Natural killer cell (primary cell): Measurements from ENCODE around the gene TRAF3IP1. TPM values are rescaled to one million over a fixed set of nuclear protein-coding genes. Genes with fewer than 3 reads are reported as not detected.

ENCODE experiments used
- ATAC-seq, 3 donors: fragments of 150-1000 bp in 2 of 3; fragments of 200-7000 bp in 1 of 3; cut with Tn5 transposase; 1 replicate in 1 of 3; 2 replicates in 2 of 3; pipeline ENCODE4 v1.10.0; 2021; ENCODE audit warnings: mild to moderate bottlenecking in 2 of 3, moderate library complexity in 2 of 3
- DNase-seq, 2 donors: peaks; one replicate each; pipeline versions ENCODE4 v3.0.0 to v3.0.0-alpha.2; 2013 to 2021; ENCODE audit warnings: mixed read lengths in 1 of 2
- H3K27ac ChIP-seq: one replicate; pipeline ENCODE4 v1.5.1; 2013; ENCODE audit warnings: mild to moderate bottlenecking, low read length
- H3K27me3 ChIP-seq: one replicate; pipeline ENCODE4 v1.6.1; 2013; ENCODE audit warnings: low read length; ENCODE audit not compliant: control insufficient read depth, insufficient read depth
- H3K36me3 ChIP-seq: one replicate; pipeline ENCODE4 v1.6.1; 2013; ENCODE audit warnings: low read length; ENCODE audit not compliant: control insufficient read depth, insufficient read depth
- H3K4me1 ChIP-seq: one replicate; pipeline ENCODE4 v1.6.1; 2013; ENCODE audit warnings: low read length; ENCODE audit not compliant: control insufficient read depth, insufficient read depth
- H3K4me3 ChIP-seq: one replicate; pipeline ENCODE4 v1.5.1; 2013; ENCODE audit warnings: low read length
- H3K9me3 ChIP-seq: one replicate; pipeline ENCODE4 v1.6.1; 2013; ENCODE audit warnings: low read length; ENCODE audit not compliant: control insufficient read depth, insufficient read depth
- H3K27ac Mint-ChIP-seq, 2 donors: one replicate each; pipeline ENCODE4 v1.8.0; 2022; ENCODE audit warnings: mild to moderate bottlenecking in 2 of 2, mixed read lengths in 2 of 2, moderate library complexity in 1 of 2
- H3K27me3 Mint-ChIP-seq, 2 donors: one replicate each; pipeline ENCODE4 v1.8.0; 2022; ENCODE audit warnings: low read depth in 2 of 2, mixed read lengths in 2 of 2
- H3K36me3 Mint-ChIP-seq: one replicate; pipeline ENCODE4 v1.8.0; 2022; ENCODE audit warnings: mixed read lengths
- H3K4me1 Mint-ChIP-seq, 2 donors: one replicate each; pipeline ENCODE4 v1.8.0; 2022; ENCODE audit warnings: mixed read lengths in 2 of 2
- H3K4me3 Mint-ChIP-seq: one replicate; pipeline ENCODE4 v1.8.0; 2022; ENCODE audit warnings: mild to moderate bottlenecking, moderate library complexity, mixed read lengths
- H3K9me3 Mint-ChIP-seq, 2 donors: one replicate each; pipeline ENCODE4 v1.8.0; 2022; ENCODE audit warnings: mixed read lengths in 2 of 2
- WGBS: methylation state at CpG from one replicate; pipeline ENCODE4 v1.1.7; 2013; ENCODE audit warnings: missing lambda C conversion rate; ENCODE audit not compliant: insufficient coverage; 5-methylcytosine and 5-hydroxymethylcytosine counted together
- intact Hi-C: fragments of 100-400 bp; cut with micrococcal nuclease; formaldehyde crosslinking; loops from one replicate; pipeline ENCODE4 v1.14.2; 2022
- total RNA-seq, 4 donors: library from RNA; stranded (reverse); fragments of 120-200 nt in 1 of 4; gene quantifications; one replicate each; pipeline versions ENCODE4 v1.2.3 to v1.2.4, GENCODE V29; 2013 to 2022
- TF ChIP-seq, protein P1 (sequence below): fragments of 200-600 bp; IDR thresholded peaks from one replicate; pipeline ENCODE4 v1.8.0; 2022; ENCODE audit warnings: antibody characterized with exemption

TRAF3IP1 gene
- total RNA-seq, 3 donors from 2014 or later (not counting 1 experiment from before 2014, with no cell fraction given), result 9.7 to 11.9 (median 11.3) TPM

DNA sequence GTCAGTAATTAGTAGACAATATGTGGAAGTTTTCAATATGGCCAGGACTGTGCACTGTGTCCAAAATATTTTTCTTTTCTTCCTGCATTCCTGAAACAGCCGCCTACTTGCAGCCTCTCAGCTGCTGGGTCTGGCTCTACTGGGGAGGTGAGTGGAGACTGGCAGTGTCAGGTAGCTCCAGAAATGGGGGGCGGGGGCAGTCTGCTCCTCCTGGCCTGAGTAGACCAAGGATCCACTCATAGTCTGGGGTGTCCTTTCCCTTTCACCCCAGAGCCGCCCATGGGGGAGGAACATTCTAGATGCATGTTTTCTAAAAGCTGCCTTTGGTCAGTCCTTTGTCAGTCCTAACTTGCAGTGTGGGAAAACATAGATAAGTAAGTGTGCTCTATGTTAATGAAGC, 23.7 kb downstream of the TRAF3IP1 start:
- H3K4me3 Mint-ChIP-seq, result no peak overlapping the region
- no peak overlapping the region for H3K4me3 ChIP-seq
- H3K36me3 ChIP-seq, result no peaks in the 10 kb centered on the region
- intact Hi-C loops, result no loop called here
- ATAC-seq, result no peak
- H3K4me1 Mint-ChIP-seq, result no peaks in the 10 kb centered on the region
- no peak overlapping the region for H3K27ac ChIP-seq
- no peaks in the 10 kb centered on the region for H3K36me3 Mint-ChIP-seq
- WGBS, result 87% methylated on average over 3 of the region's 3 CpGs
- H3K4me1 ChIP-seq, result peaks cover 5% of the 10 kb centered on the region
- H3K27ac Mint-ChIP-seq, result no peak overlapping the region
- TF ChIP-seq, protein P1, sequence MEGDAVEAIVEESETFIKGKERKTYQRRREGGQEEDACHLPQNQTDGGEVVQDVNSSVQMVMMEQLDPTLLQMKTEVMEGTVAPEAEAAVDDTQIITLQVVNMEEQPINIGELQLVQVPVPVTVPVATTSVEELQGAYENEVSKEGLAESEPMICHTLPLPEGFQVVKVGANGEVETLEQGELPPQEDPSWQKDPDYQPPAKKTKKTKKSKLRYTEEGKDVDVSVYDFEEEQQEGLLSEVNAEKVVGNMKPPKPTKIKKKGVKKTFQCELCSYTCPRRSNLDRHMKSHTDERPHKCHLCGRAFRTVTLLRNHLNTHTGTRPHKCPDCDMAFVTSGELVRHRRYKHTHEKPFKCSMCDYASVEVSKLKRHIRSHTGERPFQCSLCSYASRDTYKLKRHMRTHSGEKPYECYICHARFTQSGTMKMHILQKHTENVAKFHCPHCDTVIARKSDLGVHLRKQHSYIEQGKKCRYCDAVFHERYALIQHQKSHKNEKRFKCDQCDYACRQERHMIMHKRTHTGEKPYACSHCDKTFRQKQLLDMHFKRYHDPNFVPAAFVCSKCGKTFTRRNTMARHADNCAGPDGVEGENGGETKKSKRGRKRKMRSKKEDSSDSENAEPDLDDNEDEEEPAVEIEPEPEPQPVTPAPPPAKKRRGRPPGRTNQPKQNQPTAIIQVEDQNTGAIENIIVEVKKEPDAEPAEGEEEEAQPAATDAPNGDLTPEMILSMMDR, result no peak
- H3K27me3 ChIP-seq, result no peaks in the 10 kb centered on the region
- H3K9me3 Mint-ChIP-seq, result no peaks in the 10 kb centered on the region
- no peaks in the 10 kb centered on the region for H3K27me3 Mint-ChIP-seq
- DNase-seq, result no peak
- H3K9me3 ChIP-seq, result no peaks in the 10 kb centered on the region

DNA sequence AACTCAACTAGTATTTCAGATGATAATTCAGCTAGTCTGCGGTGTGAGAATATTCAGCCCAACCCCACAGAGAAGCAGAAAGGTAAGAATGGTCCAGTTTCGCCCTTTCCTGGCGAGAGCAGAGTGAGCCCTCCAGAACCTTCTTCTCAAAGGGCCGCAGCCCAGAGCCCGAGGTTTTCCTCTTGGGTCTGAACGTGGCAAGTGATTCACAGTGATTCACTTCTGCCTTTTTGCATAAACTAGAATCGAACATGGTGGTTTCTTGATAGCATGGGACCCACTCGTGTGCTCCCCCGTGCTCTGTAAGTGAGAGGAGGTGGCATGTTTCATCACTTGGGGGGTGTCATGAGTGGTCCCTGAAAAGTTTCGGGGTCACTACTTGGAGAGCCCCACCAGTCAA, 24.2 kb downstream of the TRAF3IP1 start:
- no peak overlapping the region for H3K4me3 ChIP-seq
- WGBS, result 84% methylated on average over 10 of the region's 10 CpGs
- no peak for ATAC-seq
- no peaks in the 10 kb centered on the region for H3K27me3 Mint-ChIP-seq
- H3K9me3 ChIP-seq, result no peaks in the 10 kb centered on the region
- H3K27ac Mint-ChIP-seq, result no peak overlapping the region
- intact Hi-C loops, result no loop called here
- no peaks in the 10 kb centered on the region for H3K27me3 ChIP-seq
- no peak for DNase-seq
- H3K9me3 Mint-ChIP-seq, result no peaks in the 10 kb centered on the region
- no peak overlapping the region for H3K4me3 Mint-ChIP-seq
- peaks cover 4% of the 10 kb centered on the region for H3K36me3 ChIP-seq
- TF ChIP-seq, protein P1, result no peak
- peaks cover 1% of the 10 kb centered on the region for H3K4me1 ChIP-seq
- no peak overlapping the region for H3K27ac ChIP-seq
- H3K4me1 Mint-ChIP-seq, result no peaks in the 10 kb centered on the region
- no peaks in the 10 kb centered on the region for H3K36me3 Mint-ChIP-seq

DNA sequence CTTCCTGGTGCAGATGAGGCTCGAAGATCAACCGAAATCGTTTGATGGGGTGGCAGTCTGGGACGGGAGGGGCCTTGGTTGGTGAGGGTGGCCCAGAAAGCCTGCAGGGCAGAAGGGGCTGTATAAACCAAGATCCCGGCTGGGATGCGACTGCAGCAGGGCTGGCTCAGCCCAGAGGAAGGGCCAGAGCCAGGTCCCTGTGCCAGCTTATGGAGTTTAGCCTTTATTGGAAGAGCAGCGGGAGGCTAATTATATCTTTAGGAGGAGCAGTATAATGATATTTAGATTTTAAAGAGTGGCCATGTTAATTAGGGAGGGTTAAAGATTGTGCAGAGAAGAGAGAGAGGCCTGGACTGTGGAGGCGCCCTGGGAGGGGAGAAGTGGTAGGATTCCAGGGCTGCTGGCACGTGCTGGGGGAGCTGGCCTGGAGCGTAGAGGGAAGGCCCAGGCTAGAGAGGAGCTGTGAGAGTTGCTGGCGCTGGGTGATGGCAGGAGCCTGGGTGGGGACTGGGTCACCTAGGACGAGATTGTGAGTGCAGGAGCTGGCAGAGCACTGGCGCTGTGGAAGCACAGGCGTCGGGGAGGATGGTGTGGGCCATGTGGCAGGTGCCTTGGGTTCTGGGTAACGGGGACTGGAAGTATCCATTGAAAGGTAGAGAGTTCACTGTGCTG, 25.1 kb downstream of the TRAF3IP1 start:
- Mint-ChIP-seq H3K27ac (no peak overlapping the region), H3K9me3 (no peaks in the 10 kb centered on the region), H3K36me3 (no peaks in the 10 kb centered on the region), H3K4me1 (no peaks in the 10 kb centered on the region), H3K27me3 (no peaks in the 10 kb centered on the region), H3K4me3 (no peak overlapping the region)
- 94% methylated on average over 16 of the region's 16 CpGs for WGBS
- TF ChIP-seq, protein P1, result no peak
- Histone ChIP-seq H3K4me3 (no peak overlapping the region), H3K27me3 (no peaks in the 10 kb centered on the region), H3K9me3 (no peaks in the 10 kb centered on the region), H3K4me1 (no peaks in the 10 kb centered on the region), H3K27ac (no peak overlapping the region), H3K36me3 (peaks cover 4% of the 10 kb centered on the region)
- no peak for DNase-seq
- intact Hi-C loops, result no loop called here
- ATAC-seq, result no peak

DNA sequence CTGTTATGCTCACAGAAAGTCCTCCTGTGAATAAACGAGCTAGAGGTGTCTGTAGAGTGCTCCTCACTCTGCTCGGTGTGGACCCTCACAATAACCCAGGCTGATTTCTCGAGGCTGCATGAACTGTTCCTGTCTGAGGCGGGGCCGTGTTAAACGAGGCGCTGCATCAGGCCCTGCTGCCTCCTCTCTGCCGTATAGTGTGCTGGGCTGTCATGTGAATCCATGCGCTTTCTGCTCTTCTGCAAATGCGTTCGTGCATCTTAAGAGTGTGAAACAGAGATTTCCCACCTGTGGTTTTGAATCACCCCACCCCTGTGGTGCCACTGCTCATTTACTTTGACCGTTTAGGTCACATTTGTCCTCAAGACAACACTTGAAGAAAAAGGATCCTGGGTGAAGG, 26.2 kb downstream of the TRAF3IP1 start:
- WGBS, result 80% methylated on average over 12 of the region's 12 CpGs
- H3K27me3 ChIP-seq, result no peaks in the 10 kb centered on the region
- TF ChIP-seq, protein P1, result no peak
- intact Hi-C loops, result no loop called here
- H3K36me3 Mint-ChIP-seq, result no peaks in the 10 kb centered on the region
- ATAC-seq (peak in 1 of 3 donors; percentile 8), DNase-seq (no peak)
- no peak overlapping the region for H3K4me3 ChIP-seq
- H3K9me3 ChIP-seq, result no peaks in the 10 kb centered on the region
- H3K4me3 Mint-ChIP-seq, result no peak overlapping the region
- no peaks in the 10 kb centered on the region for H3K27me3 Mint-ChIP-seq
- no peak overlapping the region for H3K27ac Mint-ChIP-seq
- H3K36me3 ChIP-seq, result peaks cover 4% of the 10 kb centered on the region
- H3K27ac ChIP-seq, result no peak overlapping the region
- H3K4me1 ChIP-seq, result no peaks in the 10 kb centered on the region
- no peaks in the 10 kb centered on the region for H3K9me3 Mint-ChIP-seq
- H3K4me1 Mint-ChIP-seq, result no peaks in the 10 kb centered on the region
